ENCODE results near the gene STARD13. TPM values are rescaled to one million over a fixed set of nuclear protein-coding genes. Genes with fewer than 3 reads are reported as not detected.

The STARD13 gene
- total RNA-seq, 2 donors from 2014 or later, result 27.4 to 31.1 TPM

GRCh38 chr13:33087091-33087490, 198.5 kb downstream of the STARD13 start:
- TF ChIP-seq POLR2AphosphoS5 (IDR thresholded peaks at IDR 0.05) (no peak), CTCF (IDR thresholded peaks at IDR 0.05) (no peak), POLR2A (IDR thresholded peaks at IDR 0.05) (no peak)
- DNase-seq (ENCODE audit: low spot score), result no peak
- intact Hi-C loops (cut with DNase I), result no loop called here
- H3K36me3 ChIP-seq, result no peaks in the 10 kb centered on the region
- H3K27me3 ChIP-seq (replicated peaks; ENCODE audit: insufficient read depth), result no peaks in the 10 kb centered on the region
- 89% methylated on average over 9 of the region's 9 CpGs for WGBS
- H3K4me1 ChIP-seq (replicated peaks), result peaks cover 3% of the 10 kb centered on the region
- H3K27ac ChIP-seq, result no peak overlapping the region
- H3K9me3 ChIP-seq, result no peaks in the 10 kb centered on the region
- no peak overlapping the region for H3K4me3 ChIP-seq

- intact Hi-C loops (cut with DNase I), result no loop called here
These were observed 202.5 kb downstream of the STARD13 start for GRCh38 chr13:33083054-33083453.

DNA sequence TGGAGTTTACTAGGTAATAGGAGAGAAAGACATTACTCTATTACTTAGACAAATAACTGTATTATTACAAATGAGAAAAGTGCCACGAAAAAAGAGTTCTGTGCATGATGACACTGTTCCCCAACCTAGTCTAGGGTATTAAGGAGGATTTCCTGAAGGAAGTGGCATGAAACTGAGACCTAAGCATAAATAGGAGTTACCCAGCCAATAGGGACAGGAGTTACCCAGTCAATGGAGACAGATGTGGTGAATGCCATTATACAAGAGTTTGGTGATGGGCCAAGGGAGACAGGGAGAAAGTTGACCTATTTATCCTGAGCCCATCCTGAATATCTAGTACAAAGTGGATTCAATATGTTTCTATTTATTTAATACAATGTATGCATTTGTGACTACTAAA, 203.9 kb downstream of the STARD13 start:
- WGBS, result 76% methylated on average over 1 of the region's 1 CpG
- no peaks in the 10 kb centered on the region for H3K4me1 ChIP-seq (replicated peaks)
- no peak for TF ChIP-seq POLR2A (IDR thresholded peaks at IDR 0.05)
- TF ChIP-seq CTCF (IDR thresholded peaks at IDR 0.05), result no peak
- no peak for TF ChIP-seq POLR2AphosphoS5 (IDR thresholded peaks at IDR 0.05)

More at GRCh38 chr13:33083054-33083453, 202.5 kb downstream of the STARD13 start:
- H3K27ac ChIP-seq, result no peak overlapping the region
- no peaks in the 10 kb centered on the region for H3K9me3 ChIP-seq
- no peaks in the 10 kb centered on the region for H3K4me1 ChIP-seq (replicated peaks)
- DNase-seq (ENCODE audit: low spot score), result no peak
- no peaks in the 10 kb centered on the region for H3K36me3 ChIP-seq
- H3K27me3 ChIP-seq (replicated peaks; ENCODE audit: insufficient read depth), result no peaks in the 10 kb centered on the region
- 92% methylated on average over 1 of the region's 1 CpG for WGBS
- no peak overlapping the region for H3K4me3 ChIP-seq
- TF ChIP-seq POLR2AphosphoS5 (IDR thresholded peaks at IDR 0.05), result no peak
- no peak for TF ChIP-seq POLR2A (IDR thresholded peaks at IDR 0.05)
- no peak for TF ChIP-seq CTCF (IDR thresholded peaks at IDR 0.05)

GRCh38 chr13:33080972-33081590, 204.5 kb downstream of the STARD13 start:
- Histone ChIP-seq H3K36me3 (no peaks in the 10 kb centered on the region), H3K27ac (no peak overlapping the region), H3K4me3 (no peak overlapping the region), H3K9me3 (no peaks in the 10 kb centered on the region), H3K4me1 (replicated peaks) (no peaks in the 10 kb centered on the region), H3K27me3 (replicated peaks; ENCODE audit: insufficient read depth) (no peaks in the 10 kb centered on the region)
- TF ChIP-seq POLR2A (IDR thresholded peaks at IDR 0.05), result no peak
- no peak for TF ChIP-seq POLR2AphosphoS5 (IDR thresholded peaks at IDR 0.05)
- no peak for TF ChIP-seq CTCF (IDR thresholded peaks at IDR 0.05)
- WGBS, result 45% methylated on average over 5 of the region's 5 CpGs
- DNase-seq (ENCODE audit: low spot score), result no peak
- intact Hi-C loops (cut with DNase I), result no loop called here

More for the DNA sequence above, 203.9 kb downstream of the STARD13 start:
- no peak for DNase-seq (ENCODE audit: low spot score)
- Histone ChIP-seq H3K27ac (no peak overlapping the region), H3K9me3 (no peaks in the 10 kb centered on the region), H3K4me3 (no peak overlapping the region), H3K27me3 (replicated peaks; ENCODE audit: insufficient read depth) (no peaks in the 10 kb centered on the region), H3K36me3 (no peaks in the 10 kb centered on the region)
- intact Hi-C loops (cut with DNase I), result no loop called here

- Histone ChIP-seq H3K4me3 (no peak overlapping the region), H3K9me3 (no peaks in the 10 kb centered on the region), H3K36me3 (no peaks in the 10 kb centered on the region), H3K4me1 (replicated peaks) (no peaks in the 10 kb centered on the region), H3K27ac (no peak overlapping the region), H3K27me3 (replicated peaks; ENCODE audit: insufficient read depth) (no peaks in the 10 kb centered on the region)
- no peak for TF ChIP-seq POLR2A (IDR thresholded peaks at IDR 0.05)
- no peak for TF ChIP-seq CTCF (IDR thresholded peaks at IDR 0.05)
- TF ChIP-seq POLR2AphosphoS5 (IDR thresholded peaks at IDR 0.05), result no peak
- intact Hi-C loops (cut with DNase I), result no loop called here
- no peak for DNase-seq (ENCODE audit: low spot score)
- 81% methylated on average over 2 of the region's 2 CpGs for WGBS
These were observed 205.6 kb downstream of the STARD13 start for GRCh38 chr13:33079960-33080359.
